Activated CD4-positive, alpha-beta memory T cell treated with anti-CD3 and anti-CD28 coated beads for 36 hours (primary cell): Measurements from ENCODE around the gene MERTK. TPM values are rescaled to one million over a fixed set of nuclear protein-coding genes. Genes with fewer than 3 reads are reported as not detected.
"Not testable (repeated sequence)": the region's sequence is repeated elsewhere in the genome, so short reads cannot be mapped to it uniquely, and the experiment has no call there.

Source experiments
- CTCF ChIA-PET: fragments of 350-600 bp; sonication (Branson Sonifier 250); formaldehyde crosslinking; loops from one replicate; lab custom pipeline; 2021; ENCODE audit warnings: antibody characterized with exemption, inconsistent platforms; lab: Charles Lee
- POLR2A ChIA-PET: fragments of 350-600 bp; sonication (Branson Sonifier 250); formaldehyde crosslinking; loops from one replicate; lab custom pipeline; 2021; ENCODE audit warnings: antibody characterized with exemption; lab: Charles Lee
- DNase-seq: peaks from one replicate; pipeline ENCODE4 v3.0.0-alpha.2; 2020
- H3K27ac Mint-ChIP-seq: one replicate; pipeline ENCODE4 v1.8.0; 2021; ENCODE audit warnings: mixed read lengths
- H3K27me3 Mint-ChIP-seq: one replicate; pipeline ENCODE4 v1.8.0; 2021; ENCODE audit warnings: mixed read lengths
- H3K36me3 Mint-ChIP-seq: one replicate; pipeline ENCODE4 v1.8.0; 2021; ENCODE audit warnings: mixed read lengths
- H3K4me1 Mint-ChIP-seq: one replicate; pipeline ENCODE4 v1.8.0; 2021; ENCODE audit warnings: low read depth, mixed read lengths
- H3K4me3 Mint-ChIP-seq: one replicate; pipeline ENCODE4 v1.8.0; 2021; ENCODE audit warnings: mild to moderate bottlenecking, mixed read lengths
- H3K9me3 Mint-ChIP-seq: one replicate; pipeline ENCODE4 v1.8.0; 2021; ENCODE audit warnings: mixed read lengths
- intact Hi-C: fragments of 100-400 bp; cut with micrococcal nuclease; formaldehyde crosslinking; loops from one replicate; pipeline ENCODE4 v1.15.1; 2023
- total RNA-seq, 2 experiments: library from RNA; stranded (reverse); gene quantifications; one replicate each; pipeline ENCODE4 v1.2.3, GENCODE V29; 2021

The MERTK gene
- total RNA-seq, 2 experiments from 2014 or later, result 1.0 to 1.2 TPM

GRCh38 chr2:111933900-111934299, 35.5 kb downstream of the MERTK start:
- H3K9me3 Mint-ChIP-seq, POLR2A ChIA-PET, CTCF ChIA-PET, DNase-seq, H3K27ac Mint-ChIP-seq, H3K36me3 Mint-ChIP-seq, H3K4me3 Mint-ChIP-seq: not testable (repeated sequence)
- peaks cover 15% of the 10 kb centered on the region for H3K4me1 Mint-ChIP-seq
- intact Hi-C loops, result loop anchor here (5.0 kb wide), 1 partner anchor 48 kb away; no protein-coding TSS in a partner anchor
- peaks cover 11% of the 10 kb centered on the region for H3K27me3 Mint-ChIP-seq

- CTCF ChIA-PET, result interaction anchor here (1.2 kb wide), 1 partner anchor 49 kb away, joined by 3 read pairs; no protein-coding TSS in a partner anchor
- no peak overlapping the region for H3K27ac Mint-ChIP-seq
- intact Hi-C loops, result no loop called here
- peaks cover 22% of the 10 kb centered on the region for H3K27me3 Mint-ChIP-seq
- H3K9me3 Mint-ChIP-seq, result no peaks in the 10 kb centered on the region
- H3K4me3 Mint-ChIP-seq, result no peak overlapping the region
- DNase-seq, result no peak
- no peaks in the 10 kb centered on the region for H3K4me1 Mint-ChIP-seq
- no peaks in the 10 kb centered on the region for H3K36me3 Mint-ChIP-seq
- POLR2A ChIA-PET, result interaction anchor here (0.6 kb wide), 1 partner anchor 1258 kb away, joined by 4 read pairs; no protein-coding TSS in a partner anchor
These were observed 38.5 kb downstream of the MERTK start for GRCh38 chr2:111936881-111937280.

- Mint-ChIP-seq H3K27me3 (peaks cover 25% of the 10 kb centered on the region), H3K27ac (no peak overlapping the region), H3K4me3 (no peak overlapping the region), H3K36me3 (no peaks in the 10 kb centered on the region), H3K4me1 (no peaks in the 10 kb centered on the region), H3K9me3 (no peaks in the 10 kb centered on the region)
- POLR2A ChIA-PET, result no interaction called here
- CTCF ChIA-PET, result no interaction called here
- no peak for DNase-seq
- intact Hi-C loops, result no loop called here
These were observed 40.0 kb downstream of the MERTK start for GRCh38 chr2:111938392-111938791.

GRCh38 chr2:111940333-111941196, 42.2 kb downstream of the MERTK start:
- ChIA-PET CTCF (no interaction called here), POLR2A (no interaction called here)
- Mint-ChIP-seq H3K36me3 (no peaks in the 10 kb centered on the region), H3K27ac (no peak overlapping the region), H3K4me1 (no peaks in the 10 kb centered on the region), H3K4me3 (no peak overlapping the region), H3K9me3 (no peaks in the 10 kb centered on the region), H3K27me3 (peaks cover 20% of the 10 kb centered on the region)
- DNase-seq, result no peak
- intact Hi-C loops, result no loop called here

- no peak overlapping the region for H3K27ac Mint-ChIP-seq
- DNase-seq, result no peak
- H3K9me3 Mint-ChIP-seq, result no peaks in the 10 kb centered on the region
- H3K27me3 Mint-ChIP-seq, result peaks cover 20% of the 10 kb centered on the region
- H3K4me1 Mint-ChIP-seq, result no peaks in the 10 kb centered on the region
- CTCF ChIA-PET, result no interaction called here
- intact Hi-C loops, result no loop called here
- H3K4me3 Mint-ChIP-seq, result no peak overlapping the region
- no peaks in the 10 kb centered on the region for H3K36me3 Mint-ChIP-seq
- POLR2A ChIA-PET, result no interaction called here
These were observed 43.1 kb downstream of the MERTK start for GRCh38 chr2:111941531-111941930.

- peaks cover 18% of the 10 kb centered on the region for H3K27me3 Mint-ChIP-seq
- CTCF ChIA-PET, result no interaction called here
- POLR2A ChIA-PET, result no interaction called here
- H3K36me3 Mint-ChIP-seq, result no peaks in the 10 kb centered on the region
- no peak overlapping the region for H3K27ac Mint-ChIP-seq
- no peak overlapping the region for H3K4me3 Mint-ChIP-seq
- H3K9me3 Mint-ChIP-seq, result no peaks in the 10 kb centered on the region
- intact Hi-C loops, result no loop called here
- DNase-seq, result no peak
- no peaks in the 10 kb centered on the region for H3K4me1 Mint-ChIP-seq
These were observed 46.3 kb downstream of the MERTK start for GRCh38 chr2:111944531-111945210.

- Mint-ChIP-seq H3K9me3 (no peaks in the 10 kb centered on the region), H3K36me3 (no peaks in the 10 kb centered on the region), H3K27ac (no peak overlapping the region), H3K27me3 (peaks cover 17% of the 10 kb centered on the region), H3K4me1 (no peaks in the 10 kb centered on the region), H3K4me3 (no peak overlapping the region)
- intact Hi-C loops, result no loop called here
- no peak for DNase-seq
- CTCF ChIA-PET, result no interaction called here
- POLR2A ChIA-PET, result interaction anchor here (0.5 kb wide), 1 partner anchor 14 kb away, joined by 4 read pairs; no protein-coding TSS in a partner anchor
These were observed 47.3 kb downstream of the MERTK start for GRCh38 chr2:111945444-111946293.

GRCh38 chr2:111946294-111947114, 48.1 kb downstream of the MERTK start:
- intact Hi-C loops, result no loop called here
- no peaks in the 10 kb centered on the region for H3K4me1 Mint-ChIP-seq
- DNase-seq, result no peak
- H3K9me3 Mint-ChIP-seq, result no peaks in the 10 kb centered on the region
- H3K36me3 Mint-ChIP-seq, result no peaks in the 10 kb centered on the region
- H3K27ac Mint-ChIP-seq, result no peak overlapping the region
- POLR2A ChIA-PET, result interaction anchor here (0.5 kb wide), 1 partner anchor 15 kb away, joined by 4 read pairs; no protein-coding TSS in a partner anchor
- H3K27me3 Mint-ChIP-seq, result peaks cover 11% of the 10 kb centered on the region
- no peak overlapping the region for H3K4me3 Mint-ChIP-seq
- CTCF ChIA-PET, result no interaction called here

GRCh38 chr2:111947219-111947618, 48.8 kb downstream of the MERTK start:
- Mint-ChIP-seq H3K27ac (no peak overlapping the region), H3K4me1 (peaks cover under 1% of the 10 kb centered on the region), H3K4me3 (no peak overlapping the region), H3K9me3 (no peaks in the 10 kb centered on the region), H3K27me3 (peaks cover 6% of the 10 kb centered on the region), H3K36me3 (no peaks in the 10 kb centered on the region)
- no peak for DNase-seq
- ChIA-PET CTCF (no interaction called here), POLR2A (no interaction called here)
- intact Hi-C loops, result no loop called here

- no peaks in the 10 kb centered on the region for H3K9me3 Mint-ChIP-seq
- H3K4me1 Mint-ChIP-seq, result peaks cover 15% of the 10 kb centered on the region
- POLR2A ChIA-PET, result no interaction called here
These were observed 50.4 kb downstream of the MERTK start for GRCh38 chr2:111948832-111949231.

GRCh38 chr2:111950236-111950635, 51.8 kb downstream of the MERTK start:
- intact Hi-C loops, result loop anchor here (5.0 kb wide), 1 partner anchor 37 kb away; no protein-coding TSS in a partner anchor
- Mint-ChIP-seq H3K36me3 (no peaks in the 10 kb centered on the region), H3K4me3 (no peak overlapping the region), H3K4me1 (peaks cover 19% of the 10 kb centered on the region), H3K9me3 (no peaks in the 10 kb centered on the region), H3K27me3 (peaks cover 12% of the 10 kb centered on the region), H3K27ac (no peak overlapping the region)
- POLR2A ChIA-PET, result no interaction called here
- DNase-seq, result no peak
- CTCF ChIA-PET, result no interaction called here

More at GRCh38 chr2:111948832-111949231, 50.4 kb downstream of the MERTK start:
- Mint-ChIP-seq H3K4me3 (no peak overlapping the region), H3K36me3 (no peaks in the 10 kb centered on the region), H3K27ac (no peak overlapping the region), H3K27me3 (peaks cover 4% of the 10 kb centered on the region)
- intact Hi-C loops, result no loop called here
- no peak for DNase-seq
- CTCF ChIA-PET, result no interaction called here
